Right lobe of liver (tissue), 4 donors: ENCODE data around the gene TOMM40L.

ENCODE experiments used
- POLR2A ChIP-seq: fragments of 450-650 bp; IDR thresholded peaks from one replicate; pipeline ENCODE4 v1.6.1; 2017; ENCODE audit warnings: antibody characterized with exemption, mild to moderate bottlenecking
- TF ChIP-seq, protein P1 (sequence below), 4 donors: fragments of 200-600 bp in 3 of 4; fragments of 450-650 bp in 1 of 4; IDR thresholded peaks; one replicate each; pipeline versions ENCODE4 v1.5.1 to v1.8.0; 2016 to 2022; ENCODE audit warnings: antibody characterized with exemption in 4 of 4, mild to moderate bottlenecking in 2 of 4
- donor health status: DM: no; HTN: no; CAD: no.
- donor health status: DM: no; HTN: no; CAD: no.
- donor health status: DM: no; HTN: yes; CAD: no.

DNA sequence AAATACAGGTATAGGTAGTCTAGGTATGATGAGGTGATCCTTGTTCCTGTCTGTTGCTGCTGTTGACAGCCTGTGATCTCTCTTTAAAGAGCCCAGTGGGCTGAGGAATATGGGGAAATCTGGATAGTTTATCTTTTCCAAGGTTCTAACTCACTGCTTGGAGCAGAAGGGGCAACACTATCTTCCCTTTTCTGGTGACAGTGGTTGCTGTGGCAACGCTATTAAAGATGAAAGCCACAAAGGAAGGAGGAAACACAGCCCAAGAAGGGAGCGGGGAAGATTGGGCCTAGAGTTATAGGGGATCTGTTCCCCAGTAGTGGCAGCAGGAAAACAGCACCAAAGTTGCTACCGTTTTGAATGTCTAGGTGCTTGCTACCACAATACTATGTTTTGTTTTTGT, 41.5 kb downstream of the TOMM40L start:
- TF ChIP-seq, protein P1, sequence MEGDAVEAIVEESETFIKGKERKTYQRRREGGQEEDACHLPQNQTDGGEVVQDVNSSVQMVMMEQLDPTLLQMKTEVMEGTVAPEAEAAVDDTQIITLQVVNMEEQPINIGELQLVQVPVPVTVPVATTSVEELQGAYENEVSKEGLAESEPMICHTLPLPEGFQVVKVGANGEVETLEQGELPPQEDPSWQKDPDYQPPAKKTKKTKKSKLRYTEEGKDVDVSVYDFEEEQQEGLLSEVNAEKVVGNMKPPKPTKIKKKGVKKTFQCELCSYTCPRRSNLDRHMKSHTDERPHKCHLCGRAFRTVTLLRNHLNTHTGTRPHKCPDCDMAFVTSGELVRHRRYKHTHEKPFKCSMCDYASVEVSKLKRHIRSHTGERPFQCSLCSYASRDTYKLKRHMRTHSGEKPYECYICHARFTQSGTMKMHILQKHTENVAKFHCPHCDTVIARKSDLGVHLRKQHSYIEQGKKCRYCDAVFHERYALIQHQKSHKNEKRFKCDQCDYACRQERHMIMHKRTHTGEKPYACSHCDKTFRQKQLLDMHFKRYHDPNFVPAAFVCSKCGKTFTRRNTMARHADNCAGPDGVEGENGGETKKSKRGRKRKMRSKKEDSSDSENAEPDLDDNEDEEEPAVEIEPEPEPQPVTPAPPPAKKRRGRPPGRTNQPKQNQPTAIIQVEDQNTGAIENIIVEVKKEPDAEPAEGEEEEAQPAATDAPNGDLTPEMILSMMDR (IDR thresholded peaks at IDR 0.05) = no peak
- TF ChIP-seq POLR2A = no peak
